Erythroblast (primary cell): ENCODE measurements around the gene SEMA7A.

ENCODE experiments used
- GATA1 ChIP-seq: IDR thresholded peaks from 2 replicates; pipeline ENCODE4 v1.6.1; 2011; ENCODE audit warnings: low read depth, mild to moderate bottlenecking, control low read depth, low read length, moderate library complexity
- POLR2A ChIP-seq: IDR thresholded peaks from 2 replicates; pipeline ENCODE4 v1.6.1; 2011; ENCODE audit warnings: mild to moderate bottlenecking, low read length

- TF ChIP-seq POLR2A (no peak), GATA1 (no peak)
Observed at GRCh38 chr15:74387621-74388362, 46.0 kb downstream of the SEMA7A start.
